ENCODE data around the gene CRYL1.

DNA sequence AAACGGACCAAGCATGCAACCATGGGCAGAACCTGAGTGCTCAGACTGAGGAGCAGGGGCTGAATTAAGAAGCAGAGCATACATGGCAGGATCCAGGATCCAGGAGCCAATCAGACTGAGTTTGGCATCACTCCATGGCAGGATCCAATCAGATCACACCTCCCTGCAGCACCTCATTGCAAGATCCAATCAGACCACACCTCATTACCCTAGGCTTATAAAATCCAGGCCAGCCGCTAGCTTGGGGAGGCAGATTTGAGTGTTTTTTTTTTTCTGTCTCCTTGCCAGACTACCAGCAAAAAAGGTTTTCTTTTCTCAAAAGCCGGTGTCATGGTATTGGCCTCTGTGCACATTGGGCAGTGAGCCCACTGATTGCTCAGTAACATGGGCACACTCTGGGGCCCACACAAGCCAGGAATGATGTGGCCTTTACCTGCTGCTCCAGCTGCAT lies 165.6 kb downstream of the CRYL1 start:
- TF ChIP-seq, protein P1, sequence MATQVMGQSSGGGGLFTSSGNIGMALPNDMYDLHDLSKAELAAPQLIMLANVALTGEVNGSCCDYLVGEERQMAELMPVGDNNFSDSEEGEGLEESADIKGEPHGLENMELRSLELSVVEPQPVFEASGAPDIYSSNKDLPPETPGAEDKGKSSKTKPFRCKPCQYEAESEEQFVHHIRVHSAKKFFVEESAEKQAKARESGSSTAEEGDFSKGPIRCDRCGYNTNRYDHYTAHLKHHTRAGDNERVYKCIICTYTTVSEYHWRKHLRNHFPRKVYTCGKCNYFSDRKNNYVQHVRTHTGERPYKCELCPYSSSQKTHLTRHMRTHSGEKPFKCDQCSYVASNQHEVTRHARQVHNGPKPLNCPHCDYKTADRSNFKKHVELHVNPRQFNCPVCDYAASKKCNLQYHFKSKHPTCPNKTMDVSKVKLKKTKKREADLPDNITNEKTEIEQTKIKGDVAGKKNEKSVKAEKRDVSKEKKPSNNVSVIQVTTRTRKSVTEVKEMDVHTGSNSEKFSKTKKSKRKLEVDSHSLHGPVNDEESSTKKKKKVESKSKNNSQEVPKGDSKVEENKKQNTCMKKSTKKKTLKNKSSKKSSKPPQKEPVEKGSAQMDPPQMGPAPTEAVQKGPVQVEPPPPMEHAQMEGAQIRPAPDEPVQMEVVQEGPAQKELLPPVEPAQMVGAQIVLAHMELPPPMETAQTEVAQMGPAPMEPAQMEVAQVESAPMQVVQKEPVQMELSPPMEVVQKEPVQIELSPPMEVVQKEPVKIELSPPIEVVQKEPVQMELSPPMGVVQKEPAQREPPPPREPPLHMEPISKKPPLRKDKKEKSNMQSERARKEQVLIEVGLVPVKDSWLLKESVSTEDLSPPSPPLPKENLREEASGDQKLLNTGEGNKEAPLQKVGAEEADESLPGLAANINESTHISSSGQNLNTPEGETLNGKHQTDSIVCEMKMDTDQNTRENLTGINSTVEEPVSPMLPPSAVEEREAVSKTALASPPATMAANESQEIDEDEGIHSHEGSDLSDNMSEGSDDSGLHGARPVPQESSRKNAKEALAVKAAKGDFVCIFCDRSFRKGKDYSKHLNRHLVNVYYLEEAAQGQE (IDR thresholded peaks at IDR 0.05; ENCODE audit: low read depth) = no peak
- TF ChIP-seq, protein P2, sequence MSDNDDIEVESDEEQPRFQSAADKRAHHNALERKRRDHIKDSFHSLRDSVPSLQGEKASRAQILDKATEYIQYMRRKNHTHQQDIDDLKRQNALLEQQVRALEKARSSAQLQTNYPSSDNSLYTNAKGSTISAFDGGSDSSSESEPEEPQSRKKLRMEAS (IDR thresholded peaks at IDR 0.05) = no peak
- no peak for TF ChIP-seq CREB1 (IDR thresholded peaks at IDR 0.05; ENCODE audit: low read depth)
- no peak for TF ChIP-seq TCF12 (IDR thresholded peaks at IDR 0.05; ENCODE audit: low read depth)
- TF ChIP-seq RAD21 (IDR thresholded peaks at IDR 0.05; ENCODE audit: low read depth) = no peak
- TF ChIP-seq EP300 (IDR thresholded peaks at IDR 0.05; ENCODE audit: borderline replicate concordance) = no peak
- TF ChIP-seq, protein P3, sequence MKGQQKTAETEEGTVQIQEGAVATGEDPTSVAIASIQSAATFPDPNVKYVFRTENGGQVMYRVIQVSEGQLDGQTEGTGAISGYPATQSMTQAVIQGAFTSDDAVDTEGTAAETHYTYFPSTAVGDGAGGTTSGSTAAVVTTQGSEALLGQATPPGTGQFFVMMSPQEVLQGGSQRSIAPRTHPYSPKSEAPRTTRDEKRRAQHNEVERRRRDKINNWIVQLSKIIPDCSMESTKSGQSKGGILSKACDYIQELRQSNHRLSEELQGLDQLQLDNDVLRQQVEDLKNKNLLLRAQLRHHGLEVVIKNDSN (IDR thresholded peaks at IDR 0.05) = no peak
- TF ChIP-seq EGR1 (IDR thresholded peaks at IDR 0.05) = no peak
